GM18505 (cell line): ENCODE measurements around the gene ZIM2.
"Not testable (repeated sequence)": the region's sequence is repeated elsewhere in the genome, so short reads cannot be mapped to it uniquely, and the experiment has no call there.

ENCODE experiments used
- ATAC-seq: cut with Tn5 transposase; IDR thresholded peaks from one replicate; pipeline ENCODE4 v1.9.1; 2021; ENCODE audit not compliant: unreplicated experiment
- POLR2A ChIP-seq: IDR thresholded peaks from 4 replicates; pipeline ENCODE4 v1.6.1; 2011; ENCODE audit warnings: borderline replicate concordance; ENCODE audit not compliant: insufficient read depth, insufficient read length; ENCODE audit errors: extremely low read depth

Gene ZIM2

DNA sequence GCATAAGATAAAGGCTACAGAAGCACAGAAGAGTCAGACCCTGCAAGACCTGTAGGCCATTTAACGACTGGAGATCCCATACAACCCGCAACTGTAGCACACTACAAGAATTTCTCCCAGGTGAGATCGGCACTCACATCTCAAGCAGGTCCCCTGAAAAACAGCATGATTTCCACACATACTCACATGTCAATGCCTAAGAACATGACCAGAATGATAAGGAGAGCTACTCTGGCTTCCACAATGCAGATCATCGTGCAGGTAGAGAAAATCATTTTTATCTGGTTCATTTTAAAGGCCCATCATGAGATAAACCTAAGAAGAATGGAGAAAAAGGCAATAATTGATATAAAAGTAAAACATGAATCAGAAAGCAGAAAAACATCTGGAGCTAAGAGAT lies 17.5 kb upstream of the ZIM2 start:
- ATAC-seq, result no peak
- TF ChIP-seq POLR2A, result no peak

DNA sequence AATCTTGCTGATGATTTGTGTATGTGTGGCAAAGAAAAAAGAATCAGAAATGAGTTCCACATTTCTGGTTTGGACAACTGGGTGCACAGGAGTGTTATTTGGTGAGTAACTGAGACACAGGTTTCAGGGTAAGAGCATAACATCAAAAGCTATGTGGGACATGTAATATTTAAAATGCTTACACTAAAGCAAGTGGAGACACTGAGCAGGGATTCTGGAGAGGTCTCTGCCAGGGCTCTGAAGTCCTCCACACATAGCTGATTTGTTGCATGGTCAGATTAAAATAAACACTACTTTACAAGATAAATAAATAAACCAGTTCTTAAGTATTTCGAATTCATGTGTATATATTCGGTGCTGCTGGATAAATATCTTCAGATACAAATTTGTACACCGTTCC lies 16.3 kb upstream of the ZIM2 start:
- no peak for ATAC-seq
- TF ChIP-seq POLR2A, result no peak

DNA sequence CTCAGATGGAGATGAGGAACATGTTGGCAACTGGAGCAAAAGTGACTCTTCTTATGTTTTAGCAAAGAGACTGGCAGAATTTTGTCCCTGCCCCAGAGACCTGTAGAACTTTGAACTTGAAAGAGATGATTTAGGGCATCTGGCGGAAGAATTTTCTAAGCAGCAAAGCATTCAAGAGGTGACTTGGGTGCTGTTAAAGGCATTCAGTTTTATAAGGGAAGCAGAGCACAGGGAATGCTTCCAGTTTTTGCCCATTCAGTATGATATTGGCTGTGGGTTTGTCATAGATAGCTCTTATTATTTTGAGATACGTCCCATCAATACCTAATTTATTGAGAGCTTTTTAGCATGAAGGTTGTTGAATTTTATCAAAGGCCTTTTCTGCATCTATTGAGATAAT lies 11.8 kb upstream of the ZIM2 start:
- not testable (repeated sequence) for ATAC-seq

DNA sequence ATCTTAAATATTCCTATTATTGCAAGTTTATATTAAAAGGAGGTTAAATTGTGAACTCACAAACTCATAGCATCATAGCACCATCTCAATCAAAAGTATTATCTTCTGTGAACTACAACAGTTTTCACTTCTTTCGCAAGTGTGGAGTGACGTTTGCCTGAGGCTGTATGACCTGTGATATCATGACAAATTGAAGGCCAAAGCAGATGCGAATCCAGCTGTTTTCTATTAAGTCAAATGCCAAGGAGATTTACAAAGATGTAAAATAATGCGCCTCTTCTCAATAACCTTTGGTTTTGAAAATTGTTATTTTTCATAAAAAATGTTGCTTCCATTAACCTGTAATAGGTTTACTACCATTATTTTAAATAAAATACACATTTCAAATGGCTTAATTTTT lies 7.6 kb upstream of the ZIM2 start:
- no peak for ATAC-seq

DNA sequence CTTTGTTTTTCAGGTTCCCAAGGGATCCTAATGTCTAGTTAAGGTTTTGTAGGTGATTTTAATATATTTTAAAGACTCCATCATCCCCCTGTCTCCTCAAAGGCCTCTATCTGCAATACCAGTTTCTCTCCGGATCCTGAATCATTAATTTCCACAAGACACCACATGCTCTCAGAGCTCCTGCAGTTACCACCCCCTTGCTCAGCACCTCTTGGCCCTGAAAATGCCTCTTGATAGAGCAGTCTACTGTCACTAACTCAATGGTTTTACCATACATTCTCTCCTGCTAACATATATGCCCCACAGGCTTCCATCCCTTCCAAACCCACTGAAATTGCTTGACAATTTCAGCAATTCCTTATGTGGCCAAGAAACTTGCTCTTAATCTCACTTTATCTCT lies 1.9 kb upstream of the ZIM2 start:
- no peak for ATAC-seq
- TF ChIP-seq POLR2A, result no peak

More for the DNA sequence above, 7.6 kb upstream of the ZIM2 start:
- TF ChIP-seq POLR2A, result no peak

DNA sequence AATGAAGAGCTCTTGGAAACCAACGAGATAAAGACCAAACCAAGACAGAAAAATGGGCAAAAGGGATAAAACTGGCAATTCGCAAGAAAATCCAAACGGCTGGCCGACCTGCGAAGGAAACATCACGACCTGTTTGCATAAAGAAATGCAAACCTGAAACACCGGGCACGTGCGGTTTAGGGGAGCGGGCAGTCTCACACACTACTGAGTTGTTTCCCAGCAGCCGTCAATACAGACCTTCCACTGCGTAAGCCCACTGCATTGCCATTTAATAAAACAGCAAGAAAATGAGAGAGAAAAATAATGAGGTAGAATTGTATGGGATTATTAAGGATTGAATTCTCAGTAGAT lies 642 bp upstream of the ZIM2 start:
- ATAC-seq, result no peak
- TF ChIP-seq POLR2A, result no peak

DNA sequence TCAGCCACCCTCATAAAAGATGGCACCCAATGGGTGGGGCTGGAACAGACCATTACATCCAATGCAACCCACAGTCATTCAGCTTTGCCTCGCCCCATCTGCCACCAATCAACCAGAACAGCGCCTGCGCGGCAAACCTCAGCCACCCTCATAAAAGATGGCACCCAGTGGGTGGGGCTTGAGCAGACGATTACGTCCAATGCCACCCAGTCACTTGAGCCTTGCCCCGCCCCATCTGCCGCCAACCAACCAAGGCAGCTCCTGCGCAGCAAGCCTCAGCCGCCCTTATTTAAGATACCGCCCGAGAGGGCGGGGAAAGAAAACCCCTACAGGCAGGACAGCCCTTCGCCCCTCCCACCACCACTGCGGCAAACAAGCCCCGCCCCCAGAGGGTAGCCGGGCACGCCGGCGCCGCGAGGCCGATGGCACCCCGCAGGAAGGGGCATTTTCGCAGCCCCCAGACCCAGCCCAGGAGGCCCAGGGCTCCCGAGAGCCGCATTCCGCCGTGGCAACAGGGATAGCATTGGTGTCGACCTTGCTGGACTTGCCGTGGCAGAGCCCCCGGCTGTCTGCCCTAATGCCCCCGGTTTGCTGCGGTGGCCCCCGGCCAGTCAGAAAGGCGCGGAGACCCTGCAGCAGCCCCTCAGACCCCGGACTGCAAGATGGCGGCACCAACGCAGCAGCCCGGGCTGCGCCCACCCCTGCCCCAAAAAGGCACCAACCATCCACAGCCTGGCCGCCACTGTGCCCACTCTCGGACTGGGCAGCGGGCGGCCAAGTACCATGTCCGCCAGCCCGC lies 675 bp downstream of the ZIM2 start:
- ATAC-seq, result no peak
- TF ChIP-seq POLR2A, result no peak

DNA sequence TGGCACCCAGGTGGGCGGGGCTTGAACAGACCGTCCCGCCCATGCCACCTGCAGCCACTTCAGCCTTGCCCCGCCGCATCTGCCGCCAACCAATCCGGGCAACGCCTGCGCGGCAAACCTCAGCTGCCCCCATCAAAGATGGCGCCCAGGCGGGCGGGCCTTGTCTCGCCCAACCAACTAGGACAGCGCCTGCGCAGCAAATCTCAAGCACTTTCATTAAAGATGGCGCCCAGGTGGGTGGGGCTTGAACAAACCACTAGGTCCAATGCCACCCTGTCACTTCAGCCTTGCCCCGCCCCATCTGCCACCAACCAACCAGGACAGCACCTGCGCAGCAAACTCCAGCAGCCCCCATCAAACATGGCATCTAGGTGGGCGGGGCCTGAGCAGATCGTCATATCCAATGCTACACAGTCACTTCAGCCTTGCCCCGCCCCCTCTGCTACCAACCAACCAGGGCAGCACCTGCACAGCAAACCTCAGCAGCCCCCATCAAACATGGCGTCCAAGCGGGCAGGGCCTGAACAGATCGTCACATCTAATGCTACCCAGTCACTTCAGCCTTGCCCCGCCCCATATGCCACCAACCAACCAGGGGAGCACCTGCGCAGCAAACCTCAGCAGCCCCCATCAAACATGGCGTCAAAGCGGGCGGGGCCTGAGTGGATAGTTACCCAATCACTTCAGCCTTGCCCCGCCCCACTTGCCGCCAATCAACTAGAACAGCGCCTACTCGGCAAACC lies 1.4 kb downstream of the ZIM2 start:
- no peak for TF ChIP-seq POLR2A
- ATAC-seq, result no peak

DNA sequence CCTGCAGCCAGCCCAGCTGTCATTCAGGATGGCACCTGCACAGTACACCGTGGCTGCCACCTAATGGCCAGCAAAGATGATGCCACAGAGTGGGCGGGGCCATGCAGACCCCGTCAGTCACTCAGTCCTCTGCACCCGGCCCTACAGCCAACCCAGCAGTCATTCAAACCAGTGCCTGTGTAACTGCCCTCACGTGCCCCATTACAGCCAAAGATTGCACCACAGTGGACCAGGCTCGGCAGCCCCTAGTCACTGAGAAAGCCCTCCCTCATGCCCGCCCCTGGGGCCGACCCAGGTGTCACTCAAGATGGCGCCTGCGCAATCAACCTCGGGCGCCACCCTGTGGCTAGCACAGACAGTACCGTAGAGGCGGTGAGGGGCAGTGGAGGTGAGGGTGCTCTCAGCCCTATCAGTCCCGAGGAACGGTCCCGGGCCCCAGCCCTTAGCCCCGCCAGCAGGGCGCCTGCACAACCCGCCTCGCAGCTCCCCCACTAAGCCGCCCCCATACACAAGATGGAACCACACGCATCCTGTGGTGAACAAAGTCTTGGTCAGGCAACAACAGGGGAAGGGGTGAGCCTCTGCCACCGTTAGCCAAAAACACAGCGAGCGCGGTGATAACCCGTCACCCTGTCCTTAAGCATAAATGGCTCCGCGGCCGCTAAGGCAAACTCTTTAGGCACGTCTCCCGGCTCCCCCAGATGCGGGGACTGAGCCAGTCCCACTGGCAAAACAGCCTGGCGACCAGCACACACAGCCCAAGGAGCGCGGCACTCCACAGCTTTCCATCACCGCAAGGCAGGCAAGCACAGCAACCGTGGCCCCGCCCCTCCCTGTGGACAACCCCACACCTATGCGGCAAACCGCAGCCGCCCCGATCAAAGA lies 2.3 kb downstream of the ZIM2 start:
- no peak for ATAC-seq
- no peak for TF ChIP-seq POLR2A

DNA sequence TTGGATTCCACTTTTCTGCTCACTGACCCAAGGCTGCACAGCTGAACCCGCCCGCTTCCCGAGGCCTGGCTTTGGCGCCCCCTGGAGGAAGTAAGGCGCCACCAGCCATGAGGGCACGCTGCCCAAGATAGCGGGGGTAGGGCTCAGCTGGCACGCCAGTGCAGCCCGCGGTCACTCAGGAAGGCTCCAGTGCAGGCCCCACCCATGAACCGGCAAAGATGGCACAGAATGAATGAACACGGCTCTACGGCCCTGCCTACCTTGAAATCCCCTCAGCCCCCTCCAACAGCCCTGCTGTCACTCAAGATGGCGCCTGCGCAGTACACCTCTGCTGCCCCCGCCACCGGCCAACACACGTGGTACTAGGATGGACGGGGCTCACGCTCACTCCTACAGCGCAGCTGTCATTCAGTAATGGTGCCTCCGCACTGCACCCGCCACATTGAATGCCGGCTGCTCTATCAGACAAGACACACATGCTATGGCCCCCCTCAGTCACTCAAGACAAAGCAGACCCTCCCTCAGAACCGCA lies 3.0 kb downstream of the ZIM2 start:
- no peak for ATAC-seq

DNA sequence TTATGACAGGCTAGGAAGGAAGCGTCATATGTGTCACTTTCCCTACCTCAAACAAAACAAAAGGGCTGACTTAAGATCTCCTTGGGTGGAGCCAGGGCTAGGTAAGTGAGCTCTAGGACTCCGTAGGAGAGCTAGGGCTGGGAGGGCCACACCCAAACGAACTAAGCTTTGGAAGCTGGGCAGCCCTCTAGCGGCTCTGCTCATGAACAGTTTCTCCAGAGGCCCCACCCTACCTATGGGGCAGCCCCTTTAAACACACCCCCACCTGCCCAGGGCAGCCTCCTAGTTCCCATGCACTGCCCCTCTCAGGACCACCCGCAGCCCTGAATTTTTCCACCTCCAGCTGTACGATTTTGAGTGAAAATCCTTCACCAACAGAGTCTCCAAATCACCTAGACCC lies 3.5 kb downstream of the ZIM2 start:
- no peak for ATAC-seq
- no peak for TF ChIP-seq POLR2A

More for the DNA sequence above, 3.0 kb downstream of the ZIM2 start:
- TF ChIP-seq POLR2A, result no peak

DNA sequence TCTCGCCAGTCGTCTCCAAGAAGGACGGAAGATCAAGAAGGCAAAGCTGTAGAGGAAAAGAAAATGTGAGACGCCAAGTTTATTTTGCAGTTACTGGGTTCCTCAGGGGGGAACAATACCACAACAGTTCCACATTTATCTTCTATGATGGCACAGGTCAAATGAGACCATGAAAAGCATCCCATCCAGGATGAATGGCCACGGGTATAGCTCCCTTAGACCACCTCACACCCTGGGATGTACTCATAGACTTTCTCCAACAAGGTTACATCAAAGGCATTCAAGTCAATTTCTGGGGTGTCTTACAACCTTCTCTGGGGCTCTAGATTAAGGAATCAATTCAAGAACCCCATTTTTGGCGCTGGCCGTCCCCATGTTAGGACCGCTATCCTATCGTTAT lies 4.5 kb downstream of the ZIM2 start:
- no peak for ATAC-seq
- no peak for TF ChIP-seq POLR2A

DNA sequence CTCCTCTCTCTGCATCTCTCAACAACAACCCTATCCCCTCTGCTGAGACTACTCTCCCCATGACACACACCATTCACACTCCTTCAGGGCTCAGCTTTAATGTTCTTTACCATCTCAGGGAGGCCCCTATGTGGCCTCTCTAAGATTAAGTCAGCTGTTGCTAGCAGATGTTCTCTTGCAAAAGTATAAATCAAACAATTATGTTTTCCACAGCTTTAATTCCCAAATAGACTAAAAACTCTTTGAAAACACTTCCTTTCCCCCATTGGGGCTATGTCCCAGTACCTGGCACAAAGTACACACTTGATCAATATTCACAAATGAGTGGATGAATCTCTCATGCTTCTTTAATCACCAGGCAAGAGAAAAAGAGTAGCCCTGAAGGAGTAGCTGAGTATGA lies 5.1 kb downstream of the ZIM2 start:
- no peak for TF ChIP-seq POLR2A
- ATAC-seq, result no peak

DNA sequence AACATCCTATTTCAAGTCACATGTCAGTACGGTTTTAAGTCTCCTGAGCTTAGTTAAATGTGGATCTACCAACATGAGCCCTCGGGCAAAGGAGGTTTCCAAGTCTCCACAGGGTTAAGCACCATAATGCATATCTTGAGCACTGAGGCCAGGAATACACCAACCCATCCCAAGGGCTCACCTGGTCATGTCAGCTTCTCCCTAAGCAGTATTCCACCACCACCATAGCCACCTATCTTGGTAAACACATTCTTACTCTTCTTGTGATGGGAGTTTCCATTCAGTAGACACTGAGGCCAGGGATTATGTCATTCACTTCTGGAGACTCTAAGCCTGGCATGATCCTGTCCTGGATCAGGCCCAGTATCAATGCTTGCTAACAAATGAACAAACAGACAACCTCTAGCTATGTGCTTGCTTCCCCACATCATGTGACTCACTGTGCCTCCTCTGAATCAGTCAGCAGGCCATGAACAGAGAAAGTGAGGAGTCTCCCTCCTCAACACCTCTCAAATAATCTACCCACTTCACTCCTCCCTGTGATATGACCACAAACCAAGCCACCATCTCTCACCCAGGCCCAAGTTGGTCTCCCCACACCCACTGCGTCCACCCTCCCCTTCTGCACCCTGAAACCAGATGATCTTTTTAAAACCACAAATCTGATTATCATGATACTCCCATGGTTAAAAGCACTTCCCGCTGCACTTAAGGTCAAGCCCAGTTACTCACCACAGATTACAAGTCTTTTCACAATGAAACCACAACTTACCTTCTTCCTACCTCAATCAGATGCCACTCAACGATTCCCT lies 5.8 kb downstream of the ZIM2 start:
- no peak for TF ChIP-seq POLR2A
- no peak for ATAC-seq
